Astrocyte (in vitro differentiated cells and primary cell): ENCODE data around the gene MAPKAPK3.

Source experiments
- CTCF ChIP-seq: IDR thresholded peaks from 2 replicates; pipeline ENCODE4 v1.5.1; 2011; ENCODE audit warnings: low read depth, mild to moderate bottlenecking, inconsistent platforms, low read length, moderate library complexity; ENCODE audit not compliant: insufficient read depth
- EZH2 ChIP-seq: IDR thresholded peaks from 2 replicates; pipeline ENCODE4 v1.6.1; 2012; ENCODE audit warnings: mild to moderate bottlenecking, low read length, inconsistent platforms; ENCODE audit not compliant: insufficient read depth

GRCh38 chr3:50673931-50674330, 57.0 kb downstream of the MAPKAPK3 start:
- TF ChIP-seq CTCF (no peak), EZH2 (no peak)
